GM19240 (cell line): ENCODE data around the gene ALG1.

Experiments used
- DNase-seq: peaks from one replicate; pipeline ENCODE4 v3.0.0; 2011; ENCODE audit warnings: low spot score; ENCODE audit not compliant: insufficient read length

The ALG1 gene, protein sequence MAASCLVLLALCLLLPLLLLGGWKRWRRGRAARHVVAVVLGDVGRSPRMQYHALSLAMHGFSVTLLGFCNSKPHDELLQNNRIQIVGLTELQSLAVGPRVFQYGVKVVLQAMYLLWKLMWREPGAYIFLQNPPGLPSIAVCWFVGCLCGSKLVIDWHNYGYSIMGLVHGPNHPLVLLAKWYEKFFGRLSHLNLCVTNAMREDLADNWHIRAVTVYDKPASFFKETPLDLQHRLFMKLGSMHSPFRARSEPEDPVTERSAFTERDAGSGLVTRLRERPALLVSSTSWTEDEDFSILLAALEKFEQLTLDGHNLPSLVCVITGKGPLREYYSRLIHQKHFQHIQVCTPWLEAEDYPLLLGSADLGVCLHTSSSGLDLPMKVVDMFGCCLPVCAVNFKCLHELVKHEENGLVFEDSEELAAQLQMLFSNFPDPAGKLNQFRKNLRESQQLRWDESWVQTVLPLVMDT

DNA sequence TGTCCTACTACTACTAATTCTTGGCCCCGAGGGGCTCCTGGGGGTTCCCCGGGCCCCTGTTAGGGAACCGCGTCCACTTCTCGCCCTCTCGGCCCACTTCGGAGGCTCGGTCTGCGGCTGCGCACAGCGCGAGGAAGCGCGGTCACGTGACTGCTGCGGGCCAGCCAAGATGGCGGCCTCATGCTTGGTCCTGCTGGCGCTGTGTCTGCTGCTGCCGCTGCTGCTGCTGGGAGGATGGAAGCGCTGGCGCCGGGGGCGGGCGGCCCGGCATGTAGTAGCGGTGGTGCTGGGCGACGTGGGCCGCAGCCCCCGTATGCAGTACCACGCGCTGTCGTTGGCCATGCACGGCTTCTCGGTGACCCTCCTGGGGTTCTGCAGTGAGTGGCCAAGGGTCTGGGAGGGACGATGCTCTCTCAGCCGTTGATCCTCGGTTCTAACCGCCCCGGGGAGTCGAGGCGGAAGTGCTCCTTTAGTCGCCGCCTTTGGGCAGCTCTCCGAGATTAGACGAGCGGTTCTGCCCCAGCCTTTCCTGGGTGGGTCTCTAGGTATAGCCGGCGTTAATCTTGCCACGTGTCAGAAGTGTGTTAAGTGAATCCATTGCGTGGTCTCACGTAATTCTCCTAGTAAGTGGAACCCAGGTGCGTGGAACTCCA lies at the start of gene ALG1:
Gene ALG1, plus strand, starts transcription at position 163 of the 653 bp plus-strand sequence. Its CDS starts 7 bp downstream, at position 170.
- DNase-seq: peak; percentile 94

DNA sequence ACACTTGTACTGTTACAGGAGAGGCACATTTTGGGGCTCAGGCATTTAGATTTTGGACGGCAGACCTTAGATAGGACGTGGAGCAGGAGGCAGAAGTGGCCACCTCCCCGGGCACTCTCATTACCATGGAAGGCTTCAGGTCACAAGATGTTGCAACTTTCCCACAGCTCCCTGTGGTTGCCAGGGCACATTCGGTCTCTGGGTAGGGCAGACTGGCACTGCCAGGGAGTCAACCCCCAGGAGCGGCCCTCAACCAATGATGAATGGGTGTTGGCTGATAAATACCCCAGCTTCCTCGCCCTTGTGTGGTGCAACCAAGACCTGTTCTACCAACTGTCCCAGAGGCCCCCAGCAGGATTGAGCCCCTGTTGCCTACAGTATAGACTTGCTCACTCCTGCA lies 49.1 kb upstream of the ALG1 start:
- no peak for DNase-seq

DNA sequence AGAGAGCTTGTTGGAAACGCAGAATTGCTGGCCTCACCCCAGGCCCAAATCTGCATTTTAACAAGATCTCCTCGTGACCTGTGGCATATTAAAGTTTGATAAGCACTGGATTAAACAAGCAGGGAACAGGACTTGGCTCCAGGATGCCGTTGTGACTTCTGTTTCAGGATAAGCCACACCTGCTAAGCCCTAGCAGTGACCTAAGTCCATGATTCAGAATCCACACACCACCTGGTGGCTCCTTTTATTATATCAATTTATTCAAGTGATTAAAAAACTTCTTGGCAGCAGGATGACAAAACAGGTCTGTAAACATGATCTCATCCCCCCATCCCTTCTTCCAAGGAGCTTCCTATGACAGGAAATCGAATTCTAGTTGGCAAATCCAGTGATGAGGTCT lies 47.0 kb upstream of the ALG1 start:
- DNase-seq: no peak

DNA sequence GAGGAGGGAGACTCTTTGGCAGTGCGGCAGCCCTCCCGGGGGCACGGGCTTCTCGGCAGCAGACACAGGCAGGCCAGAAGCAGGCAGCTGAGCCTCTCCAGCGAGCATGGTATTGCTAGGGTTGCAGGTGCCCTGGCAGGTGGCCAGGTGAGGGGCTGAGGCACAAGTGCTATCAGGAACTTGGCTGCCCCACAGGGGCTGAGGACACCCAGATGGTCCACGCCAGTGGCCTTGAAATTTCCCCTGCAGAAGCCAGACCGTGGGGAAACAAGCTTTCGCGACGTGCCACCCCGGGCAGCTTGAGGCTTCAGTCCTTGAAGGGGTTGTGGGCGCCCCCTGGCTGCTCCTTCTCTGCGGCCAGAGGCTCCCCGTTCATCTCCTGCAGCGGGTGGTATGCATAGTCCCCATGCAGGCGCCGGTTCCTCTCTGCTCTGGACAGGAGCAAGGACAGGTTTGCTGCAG lies 46.4 kb upstream of the ALG1 start:
- no peak for DNase-seq

DNA sequence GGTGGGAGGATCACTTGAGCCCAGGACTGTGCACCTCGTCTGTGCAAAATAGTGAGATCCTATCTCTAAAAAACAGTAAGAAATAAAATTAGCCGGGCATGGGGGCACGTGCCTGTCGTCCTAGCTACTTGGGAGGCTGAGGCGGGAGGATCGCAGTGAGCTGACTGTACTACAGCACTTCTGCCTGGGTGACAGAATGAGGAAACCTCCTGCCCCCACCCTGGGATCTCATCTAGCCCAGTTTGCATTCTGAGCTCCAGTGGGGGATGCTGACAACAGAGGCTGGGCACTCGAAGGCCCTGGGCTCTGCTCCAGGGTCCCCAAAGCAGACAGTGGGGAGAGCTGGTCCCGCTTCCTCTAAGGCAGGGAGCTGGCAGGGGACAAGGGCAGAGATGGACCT lies 45.0 kb upstream of the ALG1 start:
- no peak for DNase-seq

DNA sequence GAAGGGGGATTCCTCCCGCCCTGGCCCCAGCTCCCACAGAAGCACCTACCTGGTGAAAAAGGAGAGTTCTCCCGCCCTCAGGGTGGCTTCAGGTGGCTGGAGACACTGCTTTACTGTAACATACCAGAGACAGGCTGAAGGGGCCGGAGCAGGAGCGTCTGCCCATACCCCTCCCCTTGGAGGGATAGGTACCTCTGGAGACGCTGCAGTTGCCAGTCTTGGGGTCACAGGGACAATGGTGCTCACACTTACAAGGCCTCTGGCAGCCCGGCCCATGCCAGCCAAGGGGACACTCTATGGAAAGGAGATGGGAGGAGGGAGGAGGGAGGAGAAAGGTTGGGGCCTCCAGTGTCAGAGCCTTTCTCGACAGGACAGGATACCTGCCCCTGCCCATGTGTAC lies 44.6 kb upstream of the ALG1 start:
- DNase-seq: no peak

DNA sequence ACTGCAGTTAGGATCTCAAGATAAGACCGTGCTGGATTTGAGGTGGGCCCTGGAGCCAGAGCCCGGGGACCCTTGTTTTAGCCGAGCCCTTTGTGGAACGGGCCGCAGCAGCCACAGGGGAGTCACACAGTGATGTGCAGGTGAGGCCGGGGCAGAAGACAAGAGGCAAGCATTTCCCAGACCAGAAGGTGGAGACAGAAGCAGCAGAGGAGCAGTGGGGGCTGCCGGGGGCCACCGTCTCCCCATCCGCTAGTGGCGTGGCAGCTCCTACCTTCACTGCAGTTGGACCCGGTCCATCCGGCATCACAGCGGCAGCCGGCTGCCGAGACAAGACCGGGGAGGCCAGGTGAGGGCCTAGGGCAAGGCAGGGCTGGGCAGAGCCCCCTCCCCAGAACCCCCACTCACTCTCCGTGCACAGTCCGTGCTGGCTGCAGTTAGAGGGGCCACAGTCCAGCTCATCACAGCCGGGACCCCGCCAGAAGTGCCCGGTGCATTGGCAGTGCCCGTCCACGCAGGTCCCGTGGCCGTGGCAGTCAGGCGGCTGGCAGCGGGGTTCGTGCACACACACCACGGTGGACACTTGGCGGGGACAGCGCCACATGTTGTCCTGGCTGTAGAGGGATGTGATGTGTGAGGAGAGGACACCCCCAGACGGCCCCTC lies 43.9 kb upstream of the ALG1 start:
- no peak for DNase-seq

DNA sequence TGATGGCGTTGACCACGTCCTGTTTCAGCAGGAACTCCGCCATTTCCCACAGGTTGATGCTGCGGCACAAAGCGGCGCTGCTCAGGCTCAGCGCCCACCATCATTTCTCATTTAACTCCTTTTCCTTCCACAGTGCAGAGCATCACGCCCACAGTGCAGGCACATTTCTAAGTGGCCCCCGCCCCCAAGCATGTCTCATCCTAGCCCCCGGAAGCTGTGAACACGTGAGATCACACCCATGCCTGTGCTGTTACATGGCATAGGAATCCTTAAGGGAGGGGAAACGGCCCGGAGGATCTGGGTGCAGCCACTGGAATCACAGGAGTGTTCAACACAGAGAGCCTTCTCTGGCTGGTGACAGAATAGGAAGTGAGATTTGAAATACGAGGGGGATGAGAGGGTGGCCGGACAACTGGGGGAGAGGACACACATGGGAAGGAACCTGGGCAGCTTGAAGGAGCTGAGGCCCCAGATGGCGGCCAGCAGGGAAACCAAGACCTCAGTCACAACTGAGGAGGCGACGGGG lies 42.6 kb upstream of the ALG1 start:
- DNase-seq: no peak

DNA sequence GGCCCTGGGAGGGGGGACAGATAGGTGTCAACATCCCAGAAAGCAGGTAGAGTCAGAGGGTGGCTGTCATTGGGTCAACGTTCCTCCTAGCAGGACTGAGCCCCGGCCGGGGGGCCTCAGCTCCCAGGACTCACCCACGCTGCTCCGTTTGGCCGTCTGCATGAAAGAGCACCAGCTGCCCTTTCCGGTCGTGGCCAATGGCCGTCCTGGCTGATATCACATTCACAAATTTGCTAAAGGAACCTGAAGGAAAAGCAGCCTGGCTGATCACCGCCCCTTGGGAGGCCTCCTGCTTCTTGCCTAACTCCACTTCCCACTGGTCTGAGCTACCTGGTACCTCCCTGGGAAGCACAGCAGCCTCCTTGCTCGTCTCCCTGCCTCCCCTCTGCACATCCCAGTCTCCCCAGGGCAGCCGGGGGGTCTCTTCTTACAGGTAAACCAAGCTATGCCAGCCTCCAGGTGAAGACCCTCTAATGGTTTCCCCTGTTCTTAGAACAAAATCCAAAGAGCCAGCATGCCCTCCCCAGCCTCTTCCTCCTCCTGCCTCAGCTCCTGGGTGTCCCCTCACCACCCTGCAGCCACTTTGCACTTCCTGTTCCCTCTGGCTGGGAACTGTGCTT lies 41.3 kb upstream of the ALG1 start:
- no peak for DNase-seq

DNA sequence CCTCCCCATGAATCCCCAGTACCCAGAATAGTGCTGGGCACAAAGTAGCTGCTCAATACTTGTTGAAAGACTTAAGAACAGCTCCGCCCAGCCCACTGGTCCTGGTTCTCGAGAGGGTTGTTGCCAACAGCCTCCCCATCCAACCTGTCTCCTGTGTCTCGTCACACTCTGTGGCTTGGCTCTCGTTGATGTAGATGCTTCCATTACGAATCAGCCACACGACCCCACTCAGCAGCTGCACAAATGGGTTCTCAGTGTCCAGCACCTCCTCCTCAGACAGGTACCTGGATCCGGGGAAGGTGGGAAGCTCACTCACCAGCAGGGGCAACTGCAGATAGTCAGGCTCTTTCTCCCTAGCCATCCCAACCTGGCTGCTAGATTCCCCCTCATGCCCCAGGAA lies 40.0 kb upstream of the ALG1 start:
- DNase-seq: no peak

DNA sequence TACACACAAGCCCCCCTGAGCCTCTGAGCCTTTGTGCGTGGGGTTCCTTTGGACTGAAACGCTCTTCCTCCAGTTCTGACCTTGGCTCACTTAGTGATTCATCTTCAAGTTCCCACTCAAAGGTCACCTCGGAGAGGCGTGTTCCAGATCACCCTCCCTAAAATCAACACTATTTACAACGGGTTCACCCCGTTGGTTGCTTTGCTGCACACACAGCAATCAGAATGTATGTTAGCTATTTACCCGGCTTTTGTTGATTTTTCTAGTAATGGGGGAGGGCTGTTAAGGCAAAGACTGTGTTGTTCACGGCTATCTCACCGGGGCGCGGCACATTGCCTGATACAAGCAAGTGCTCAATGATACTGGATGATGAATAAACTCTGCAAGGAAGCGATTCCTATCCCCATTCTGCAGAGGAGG lies 38.9 kb upstream of the ALG1 start:
- DNase-seq: no peak

DNA sequence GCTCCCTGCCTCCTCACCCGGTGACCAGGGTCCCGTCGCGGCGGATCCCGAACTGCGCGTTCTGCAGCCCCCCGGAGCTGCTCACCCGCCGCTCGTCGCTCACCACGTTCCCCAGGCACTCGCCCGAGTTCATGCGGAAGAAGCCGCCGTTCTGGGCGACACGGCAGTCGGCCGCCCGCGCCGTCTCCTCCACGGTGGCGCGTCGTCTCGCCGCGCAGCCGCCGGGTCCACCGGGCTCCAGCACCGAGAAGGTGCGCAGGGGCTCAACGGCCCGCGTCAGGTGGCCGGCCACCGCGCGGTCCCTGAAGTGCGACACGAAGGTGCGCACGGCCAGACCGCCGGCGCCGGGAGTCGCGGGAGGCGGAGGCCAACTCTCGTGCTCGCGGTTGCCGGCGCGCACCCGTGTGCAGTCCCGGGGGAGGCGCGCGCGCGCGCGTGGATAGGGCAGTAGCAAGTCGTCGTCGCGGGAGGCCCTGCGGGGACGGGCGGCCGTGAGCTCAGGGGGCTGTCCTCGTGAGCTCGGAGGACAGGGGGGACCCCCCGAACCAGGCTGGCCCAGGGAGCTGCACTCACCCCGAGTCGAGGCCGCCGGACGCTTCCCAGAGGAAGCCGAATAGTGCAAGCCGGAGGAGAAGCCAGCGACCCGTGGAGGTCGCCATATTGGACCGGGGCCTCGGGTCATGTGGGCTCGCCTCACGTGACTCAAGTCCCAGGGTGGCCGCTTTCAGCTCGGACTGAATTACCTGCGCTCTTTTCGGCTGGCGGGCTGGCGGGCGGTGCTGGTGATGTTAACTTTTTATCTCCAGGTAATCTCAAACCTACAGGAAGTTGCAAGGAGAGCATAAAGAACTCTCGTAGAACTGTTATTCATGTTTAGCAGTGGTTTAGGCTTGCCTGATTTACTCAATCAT lies 38.1 kb upstream of the ALG1 start, which contains the start of gene NAGPA:
Gene NAGPA, minus strand, starts transcription at position 680 of the 911 bp plus-strand sequence. Its CDS starts 21 bp downstream, at position 659.
- DNase-seq: peak; percentile 89

DNA sequence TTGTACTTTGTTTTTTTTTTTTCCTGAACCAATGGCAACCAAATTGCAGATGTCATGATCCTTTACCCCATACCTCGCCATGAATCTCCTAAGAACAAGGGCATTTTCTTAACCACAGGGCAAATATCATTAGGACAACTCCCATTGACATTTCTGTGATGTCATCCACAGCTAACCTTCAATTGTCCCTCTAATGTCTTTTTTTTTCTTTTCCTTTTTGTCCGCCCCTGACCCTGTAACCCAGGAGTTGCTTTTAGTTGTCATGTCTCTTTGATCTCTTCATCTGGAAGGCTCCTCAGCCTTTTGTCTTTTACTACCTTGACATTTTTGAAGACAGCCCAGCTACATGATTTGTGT lies 37.5 kb upstream of the ALG1 start:
- DNase-seq: no peak

DNA sequence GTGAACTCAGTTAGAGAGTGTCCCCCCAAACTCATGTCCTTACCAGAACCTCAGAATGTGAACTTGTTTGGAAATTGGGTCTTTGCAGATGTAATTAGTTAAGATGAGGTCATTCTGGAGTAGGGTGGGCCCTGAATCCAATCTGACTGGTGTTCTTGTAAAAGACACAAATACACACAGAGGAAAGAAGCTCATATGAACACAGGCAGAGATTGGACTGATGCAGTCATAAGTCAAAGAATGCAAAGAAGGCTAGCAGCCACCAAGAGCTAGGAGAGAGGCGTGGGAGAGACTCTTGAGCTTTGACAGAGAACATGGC lies 35.8 kb upstream of the ALG1 start:
- DNase-seq: no peak

DNA sequence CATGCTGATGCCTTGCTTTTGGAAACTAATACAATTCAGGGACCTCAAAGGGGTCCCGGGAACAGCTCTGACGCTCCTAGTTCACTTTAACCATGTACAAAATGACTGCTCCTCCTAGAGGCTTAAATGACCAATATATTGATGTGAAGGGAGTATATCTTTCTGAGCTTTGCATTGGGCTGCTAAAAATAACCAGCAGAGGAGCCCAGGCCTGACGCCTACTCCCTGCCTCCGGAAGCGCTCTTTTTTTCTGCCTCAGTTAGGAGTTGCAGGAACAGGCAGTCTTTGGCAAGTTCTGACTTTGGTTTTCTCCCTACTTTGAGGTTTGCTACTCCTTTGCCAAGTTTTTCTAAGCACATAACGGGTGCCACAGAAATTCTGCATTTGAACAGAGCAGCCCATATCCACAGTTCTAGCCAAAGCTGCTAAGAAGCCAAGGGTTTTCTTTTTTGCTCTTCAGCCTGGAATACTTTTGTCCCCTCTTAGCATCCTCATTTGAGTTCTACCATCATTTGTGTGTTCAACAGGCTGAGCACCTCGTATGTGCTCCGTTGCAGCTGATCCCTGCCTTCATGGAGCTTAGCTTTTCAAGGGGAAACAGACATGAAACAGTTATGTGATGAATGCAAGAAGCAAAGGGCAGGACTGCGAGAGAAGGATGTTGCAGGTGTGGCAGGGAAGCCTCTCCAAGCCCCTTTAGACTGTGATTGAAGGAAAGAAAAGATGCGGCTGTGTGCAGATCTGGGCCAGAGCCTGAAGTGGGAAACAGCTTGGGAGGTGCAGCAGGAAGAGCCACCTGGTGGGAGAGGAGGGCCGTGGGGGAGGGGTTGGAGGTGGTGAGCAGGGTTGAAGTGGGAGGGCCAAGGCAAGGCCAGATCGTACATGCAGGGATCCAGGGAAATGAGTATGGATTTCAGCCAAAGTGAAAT lies 35.2 kb upstream of the ALG1 start:
- DNase-seq: no peak

DNA sequence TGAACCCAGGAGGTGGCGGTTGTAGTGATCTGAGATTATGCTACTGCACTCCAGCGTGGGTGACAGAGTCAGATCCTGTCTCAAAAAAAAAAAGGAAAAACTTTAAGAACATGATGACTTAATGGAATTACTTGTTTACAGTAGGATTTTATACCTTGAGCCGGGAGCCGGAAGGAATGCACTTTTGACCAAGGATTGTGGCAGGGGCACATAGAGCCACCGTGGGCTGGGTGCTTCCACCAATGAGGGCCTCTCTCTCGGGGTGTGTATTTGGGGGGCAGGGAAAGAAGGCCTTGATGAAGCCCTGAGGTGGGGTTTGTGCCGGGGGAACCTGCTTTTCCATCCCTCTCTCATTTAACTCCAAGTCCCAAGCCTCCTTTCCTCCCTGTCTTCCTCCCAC lies 31.2 kb upstream of the ALG1 start:
- DNase-seq: no peak

DNA sequence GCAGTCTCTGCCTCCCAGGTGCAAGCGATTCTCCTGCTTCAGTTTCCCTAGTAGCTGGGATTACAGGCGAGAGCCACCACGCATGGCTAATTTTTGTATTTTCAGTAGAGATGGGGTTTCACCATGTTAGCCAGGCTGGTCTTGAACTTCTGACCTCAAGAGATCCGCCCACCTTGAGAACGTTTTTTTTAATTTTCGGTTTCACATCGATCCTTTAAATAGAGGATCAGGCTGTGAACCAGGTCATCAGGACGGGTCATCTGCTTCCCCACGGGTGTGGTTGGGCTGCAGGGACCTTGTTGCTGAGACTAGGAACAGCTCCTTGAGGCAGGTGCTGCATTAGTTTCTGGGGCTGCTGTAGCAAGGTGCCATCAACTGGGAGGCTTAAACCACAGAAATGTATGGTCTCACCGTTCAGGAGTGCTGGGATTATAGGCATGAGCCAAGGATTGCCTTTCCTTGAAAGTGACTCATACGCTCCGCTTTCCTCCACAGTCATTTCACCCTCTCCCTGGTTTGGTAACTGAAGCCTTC lies 30.0 kb upstream of the ALG1 start:
- DNase-seq: no peak

DNA sequence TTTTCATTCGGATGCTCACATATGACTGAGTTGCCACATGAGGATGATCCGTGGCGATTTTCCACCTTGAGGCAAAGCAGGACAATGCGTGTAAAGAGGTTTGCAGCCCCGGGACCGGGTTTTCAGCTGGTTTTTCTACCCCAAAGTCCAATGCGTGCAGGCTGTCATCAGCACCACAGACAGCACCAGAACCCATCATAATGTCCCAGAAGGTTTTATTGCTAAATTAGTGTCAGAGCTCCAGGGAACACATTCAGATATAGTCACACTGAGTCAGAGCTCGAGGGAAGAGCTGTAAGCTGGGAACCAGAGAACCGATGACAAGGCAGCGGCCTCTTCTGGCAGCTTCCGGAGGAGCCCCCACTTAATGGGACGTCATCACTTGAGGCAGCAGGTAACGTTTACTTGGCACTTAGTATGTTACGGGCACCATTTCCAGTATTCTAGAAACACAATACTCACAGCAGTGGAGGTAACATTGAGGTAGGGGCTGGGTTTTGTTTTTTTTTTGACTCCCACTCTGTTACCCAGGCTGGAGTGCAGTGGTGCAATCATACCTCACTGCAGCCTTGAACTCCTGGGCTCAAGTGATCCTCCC lies 29.0 kb upstream of the ALG1 start:
- no peak for DNase-seq

DNA sequence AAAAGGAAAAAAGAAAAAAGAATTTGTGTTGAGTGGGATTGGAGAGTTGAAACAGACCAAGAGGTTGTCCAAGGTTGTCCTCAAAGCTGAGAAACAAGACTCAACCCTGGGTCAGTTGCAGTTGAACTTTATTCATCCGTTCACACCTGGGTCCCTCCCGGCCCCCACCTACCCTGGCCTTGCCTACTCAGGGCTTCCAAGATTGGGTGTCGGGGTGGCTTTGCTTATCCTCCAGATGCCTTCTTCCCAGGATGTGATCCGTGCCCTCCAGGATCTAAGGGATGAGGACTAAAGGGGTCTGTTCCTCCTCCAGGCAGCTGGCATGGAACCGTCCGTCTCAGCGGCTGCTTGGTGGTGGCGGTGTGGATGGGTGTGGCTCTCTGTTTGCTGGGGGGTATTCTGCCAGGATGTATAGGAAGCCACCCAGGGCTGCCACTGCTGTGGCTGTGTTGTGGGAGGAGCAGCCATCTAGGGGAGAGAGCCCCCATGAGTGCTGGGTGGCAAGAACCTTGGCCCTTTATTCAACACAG lies 27.6 kb upstream of the ALG1 start:
- DNase-seq: no peak
